Activated CD4-positive, alpha-beta T cell treated with anti-CD3 and anti-CD28 coated beads, Interleukin-2, amount 50 U/mL, for 48 hours (primary cell): Measurements from ENCODE around the gene CCL4.
A peak's percentile ranks its signal among the peaks of the same experiment; 100 is the strongest.
"Not testable (repeated sequence)": the region's sequence is repeated elsewhere in the genome, so short reads cannot be mapped to it uniquely, and the experiment has no call there.

Experiments
- DNase-seq, 2 experiments: peaks; one replicate each; pipeline ENCODE4 v3.0.0-alpha.2; 2020

The CCL4 gene

GRCh38 chr17:36103401-36103975 lies at the start of gene CCL4:
CCL4 (plus strand) TSS chr17:36103827; CDS start chr17:36103906, 79 bp downstream.
- peak in 1 of 2 experiments; percentile 56 for DNase-seq

GRCh38 chr17:36055171-36055570 lies 48.5 kb upstream of the CCL4 start:
- no peak for DNase-seq

- DNase-seq, result no peak
Measured at GRCh38 chr17:36055921-36056520, 47.6 kb upstream of the CCL4 start.

- no peak for DNase-seq
Measured at GRCh38 chr17:36057911-36058310, 45.7 kb upstream of the CCL4 start.

- no peak for DNase-seq
Measured at GRCh38 chr17:36059406-36059805, 44.2 kb upstream of the CCL4 start.

GRCh38 chr17:36060816-36061215 lies 42.8 kb upstream of the CCL4 start:
- no peak for DNase-seq

GRCh38 chr17:36063786-36064541 lies 39.7 kb upstream of the CCL4 start, which contains the start of gene CCL18:
CCL18 (plus strand) TSS chr17:36064272; CDS start chr17:36064343, 71 bp downstream.
- no peak for DNase-seq

GRCh38 chr17:36066365-36066985 lies 37.2 kb upstream of the CCL4 start:
- no peak for DNase-seq

- no peak for DNase-seq
Measured at GRCh38 chr17:36068524-36068923, 35.1 kb upstream of the CCL4 start.

GRCh38 chr17:36069136-36069535 lies 34.5 kb upstream of the CCL4 start:
- no peak for DNase-seq

- no peak for DNase-seq
Measured at GRCh38 chr17:36070427-36070826, 33.2 kb upstream of the CCL4 start.

GRCh38 chr17:36071751-36072150 lies 31.9 kb upstream of the CCL4 start:
- no peak for DNase-seq

GRCh38 chr17:36072431-36073121 lies 31.1 kb upstream of the CCL4 start:
- DNase-seq, result peak; percentile 80 to 88

GRCh38 chr17:36074365-36074764 lies 29.3 kb upstream of the CCL4 start:
- DNase-seq, result no peak

- DNase-seq, result not testable (repeated sequence)
Measured at GRCh38 chr17:36081681-36082471, 21.8 kb upstream of the CCL4 start.

- peak in 1 of 2 experiments; percentile 46 for DNase-seq
Measured at GRCh38 chr17:36082482-36083120, 21.0 kb upstream of the CCL4 start.

- not testable (repeated sequence) for DNase-seq
Measured at GRCh38 chr17:36083691-36084090, 19.9 kb upstream of the CCL4 start.

- DNase-seq, result no peak
Measured at GRCh38 chr17:36085765-36086164, 17.9 kb upstream of the CCL4 start.

GRCh38 chr17:36086791-36087190 lies 16.8 kb upstream of the CCL4 start:
- DNase-seq, result no peak

GRCh38 chr17:36087471-36087870 lies 16.2 kb upstream of the CCL4 start:
- not testable (repeated sequence) for DNase-seq

- DNase-seq, result peak in 1 of 2 experiments; percentile 30
Measured at GRCh38 chr17:36087897-36088572, 15.6 kb upstream of the CCL4 start.
